SJSA1 (cell line): Measurements from ENCODE around the gene FBXO9. TPM values are rescaled to one million over a fixed set of nuclear protein-coding genes. Genes with fewer than 3 reads are reported as not detected.

Experiments used
- DNase-seq, 2 experiments: peaks; one replicate each; pipeline ENCODE4 v3.0.0-alpha.2; 2015 to 2020; ENCODE audit warnings: low spot score in 2 of 2, low read depth in 1 of 2
- H3K27ac ChIP-seq: fragments of 250-450 bp; sonication (Bioruptor Pico); 2 replicates; pipeline ENCODE4 v1.5.1; 2020; ENCODE audit warnings: mild to moderate bottlenecking, moderate library complexity
- H3K27me3 ChIP-seq: fragments of 250-450 bp; sonication (Bioruptor Pico); replicated peaks from 2 replicates; pipeline ENCODE4 v1.5.1; 2020; ENCODE audit warnings: mild to moderate bottlenecking, moderate library complexity
- H3K36me3 ChIP-seq: fragments of 250-450 bp; sonication (Bioruptor Pico); 2 replicates; pipeline ENCODE4 v1.5.1; 2020; ENCODE audit warnings: mild to moderate bottlenecking
- H3K4me1 ChIP-seq: fragments of 250-450 bp; sonication (Bioruptor Pico); replicated peaks from 2 replicates; pipeline ENCODE4 v1.6.1; 2021; ENCODE audit warnings: mild to moderate bottlenecking
- H3K4me3 ChIP-seq: fragments of 250-450 bp; sonication (Bioruptor Pico); 2 replicates; pipeline ENCODE4 v1.5.1; 2020; ENCODE audit warnings: mild to moderate bottlenecking
- H3K9me3 ChIP-seq: fragments of 250-450 bp; sonication (Bioruptor Pico); replicated peaks from 2 replicates; pipeline ENCODE4 v1.5.1; 2020; ENCODE audit warnings: mild to moderate bottlenecking
- total RNA-seq: library from RNA; depleted of rRNA; stranded (reverse); fragments of >200 nt; shearing (Covaris generic); gene quantifications from 2 replicates; pipeline ENCODE4 v1.2.3, GENCODE V29; 2014; rRNA removed

FBXO9 gene
- total RNA-seq, result 39.6 and 44.6 TPM in 2 replicates

GRCh38 chr6:53065266-53066076 is at the start of gene FBXO9:
Gene FBXO9, plus strand, starts transcription at chr6:53065404. Its CDS starts 386 bp downstream, at chr6:53065790.
- Histone ChIP-seq H3K9me3 (no peaks in the 10 kb centered on the region), H3K27me3 (no peaks in the 10 kb centered on the region), H3K36me3 (peaks cover 24% of the 10 kb centered on the region), H3K4me1 (peaks cover 17% of the 10 kb centered on the region), H3K27ac (peak within 1 kb of the TSS; percentile 18), H3K4me3 (peak within 1 kb of the TSS; percentile 88)
- peak; percentile 25 to 64 for DNase-seq

GRCh38 chr6:53015486-53015885 is 49.7 kb upstream of the FBXO9 start:
- Histone ChIP-seq H3K4me3 (no peak overlapping the region), H3K9me3 (no peaks in the 10 kb centered on the region), H3K27ac (no peak overlapping the region), H3K4me1 (no peaks in the 10 kb centered on the region), H3K36me3 (peaks cover 46% of the 10 kb centered on the region), H3K27me3 (no peaks in the 10 kb centered on the region)
- DNase-seq, result no peak

GRCh38 chr6:53018446-53018845 is 46.8 kb upstream of the FBXO9 start:
- Histone ChIP-seq H3K4me1 (no peaks in the 10 kb centered on the region), H3K36me3 (peaks cover 17% of the 10 kb centered on the region), H3K9me3 (no peaks in the 10 kb centered on the region), H3K27ac (no peak overlapping the region), H3K4me3 (no peak overlapping the region), H3K27me3 (no peaks in the 10 kb centered on the region)
- no peak for DNase-seq

GRCh38 chr6:53020005-53020744 is 45.0 kb upstream of the FBXO9 start:
- no peak for DNase-seq
- Histone ChIP-seq H3K4me1 (no peaks in the 10 kb centered on the region), H3K9me3 (no peaks in the 10 kb centered on the region), H3K36me3 (peaks cover 8% of the 10 kb centered on the region), H3K4me3 (no peak overlapping the region), H3K27me3 (no peaks in the 10 kb centered on the region), H3K27ac (no peak overlapping the region)

- H3K4me1 ChIP-seq, result no peaks in the 10 kb centered on the region
- H3K4me3 ChIP-seq, result no peak overlapping the region
- H3K27me3 ChIP-seq, result no peaks in the 10 kb centered on the region
- no peaks in the 10 kb centered on the region for H3K9me3 ChIP-seq
- peaks cover 15% of the 10 kb centered on the region for H3K36me3 ChIP-seq
- DNase-seq, result no peak
- no peak overlapping the region for H3K27ac ChIP-seq
Measured at GRCh38 chr6:53023323-53023722, 41.9 kb upstream of the FBXO9 start.

- peaks cover 42% of the 10 kb centered on the region for H3K36me3 ChIP-seq
- H3K4me1 ChIP-seq, result no peaks in the 10 kb centered on the region
- no peak for DNase-seq
- H3K9me3 ChIP-seq, result no peaks in the 10 kb centered on the region
- no peaks in the 10 kb centered on the region for H3K27me3 ChIP-seq
- H3K27ac ChIP-seq, result no peak overlapping the region
- no peak overlapping the region for H3K4me3 ChIP-seq
Measured at GRCh38 chr6:53026526-53026925, 38.7 kb upstream of the FBXO9 start.

- H3K4me3 ChIP-seq, result no peak overlapping the region
- H3K9me3 ChIP-seq, result no peaks in the 10 kb centered on the region
- H3K27me3 ChIP-seq, result no peaks in the 10 kb centered on the region
- peaks cover 47% of the 10 kb centered on the region for H3K36me3 ChIP-seq
- no peak overlapping the region for H3K27ac ChIP-seq
- no peak for DNase-seq
- no peaks in the 10 kb centered on the region for H3K4me1 ChIP-seq
Measured at GRCh38 chr6:53027131-53027718, 38.0 kb upstream of the FBXO9 start.

- Histone ChIP-seq H3K36me3 (peaks cover 53% of the 10 kb centered on the region), H3K4me3 (no peak overlapping the region), H3K4me1 (peaks cover 2% of the 10 kb centered on the region), H3K9me3 (no peaks in the 10 kb centered on the region), H3K27ac (no peak overlapping the region), H3K27me3 (no peaks in the 10 kb centered on the region)
- no peak for DNase-seq
Measured at GRCh38 chr6:53028467-53028866, 36.7 kb upstream of the FBXO9 start.

- no peak overlapping the region for H3K4me3 ChIP-seq
- H3K4me1 ChIP-seq, result peaks cover 9% of the 10 kb centered on the region
- H3K36me3 ChIP-seq, result peaks cover 61% of the 10 kb centered on the region
- H3K27me3 ChIP-seq, result no peaks in the 10 kb centered on the region
- H3K9me3 ChIP-seq, result no peaks in the 10 kb centered on the region
- no peak overlapping the region for H3K27ac ChIP-seq
- no peak for DNase-seq
Measured at GRCh38 chr6:53029257-53029656, 35.9 kb upstream of the FBXO9 start.

GRCh38 chr6:53029761-53030160 is 35.4 kb upstream of the FBXO9 start:
- H3K27ac ChIP-seq, result no peak overlapping the region
- peaks cover 66% of the 10 kb centered on the region for H3K36me3 ChIP-seq
- no peak for DNase-seq

GRCh38 chr6:53031281-53031680 is 33.9 kb upstream of the FBXO9 start:
- no peak for DNase-seq
- H3K36me3 ChIP-seq, result peaks cover 64% of the 10 kb centered on the region
- H3K9me3 ChIP-seq, result no peaks in the 10 kb centered on the region
- H3K4me1 ChIP-seq, result peaks cover 19% of the 10 kb centered on the region
- no peak overlapping the region for H3K27ac ChIP-seq
- H3K27me3 ChIP-seq, result no peaks in the 10 kb centered on the region
- H3K4me3 ChIP-seq, result no peak overlapping the region

More at GRCh38 chr6:53029761-53030160, 35.4 kb upstream of the FBXO9 start:
- no peak overlapping the region for H3K4me3 ChIP-seq
- no peaks in the 10 kb centered on the region for H3K9me3 ChIP-seq
- no peaks in the 10 kb centered on the region for H3K27me3 ChIP-seq
- H3K4me1 ChIP-seq, result peaks cover 9% of the 10 kb centered on the region

GRCh38 chr6:53032849-53033248 is 32.4 kb upstream of the FBXO9 start:
- no peaks in the 10 kb centered on the region for H3K9me3 ChIP-seq
- H3K4me3 ChIP-seq, result no peak overlapping the region
- H3K27ac ChIP-seq, result no peak overlapping the region
- H3K4me1 ChIP-seq, result peaks cover 21% of the 10 kb centered on the region
- H3K36me3 ChIP-seq, result peaks cover 60% of the 10 kb centered on the region
- H3K27me3 ChIP-seq, result no peaks in the 10 kb centered on the region
- DNase-seq, result no peak

- DNase-seq, result peak in 1 of 2 experiments; percentile 21
- H3K4me1 ChIP-seq, result peaks cover 21% of the 10 kb centered on the region
- no peaks in the 10 kb centered on the region for H3K9me3 ChIP-seq
- H3K4me3 ChIP-seq, result no peak overlapping the region
- peaks cover 55% of the 10 kb centered on the region for H3K36me3 ChIP-seq
- no peak overlapping the region for H3K27ac ChIP-seq
- H3K27me3 ChIP-seq, result no peaks in the 10 kb centered on the region
Measured at GRCh38 chr6:53033764-53034163, 31.4 kb upstream of the FBXO9 start.
